HG02870 (cell line): ENCODE results near the gene OGDHL.

Experiments used
- ATAC-seq: cut with Tn5 transposase; IDR thresholded peaks from one replicate; pipeline ENCODE4 v1.9.1; 2021; ENCODE audit warnings: mild to moderate bottlenecking, moderate library complexity; ENCODE audit not compliant: unreplicated experiment

The OGDHL gene

GRCh38 chr10:49691588-49691987 is 70.5 kb downstream of the OGDHL start:
- ATAC-seq = no peak

GRCh38 chr10:49690698-49691356 is 71.3 kb downstream of the OGDHL start:
- ATAC-seq = no peak

DNA sequence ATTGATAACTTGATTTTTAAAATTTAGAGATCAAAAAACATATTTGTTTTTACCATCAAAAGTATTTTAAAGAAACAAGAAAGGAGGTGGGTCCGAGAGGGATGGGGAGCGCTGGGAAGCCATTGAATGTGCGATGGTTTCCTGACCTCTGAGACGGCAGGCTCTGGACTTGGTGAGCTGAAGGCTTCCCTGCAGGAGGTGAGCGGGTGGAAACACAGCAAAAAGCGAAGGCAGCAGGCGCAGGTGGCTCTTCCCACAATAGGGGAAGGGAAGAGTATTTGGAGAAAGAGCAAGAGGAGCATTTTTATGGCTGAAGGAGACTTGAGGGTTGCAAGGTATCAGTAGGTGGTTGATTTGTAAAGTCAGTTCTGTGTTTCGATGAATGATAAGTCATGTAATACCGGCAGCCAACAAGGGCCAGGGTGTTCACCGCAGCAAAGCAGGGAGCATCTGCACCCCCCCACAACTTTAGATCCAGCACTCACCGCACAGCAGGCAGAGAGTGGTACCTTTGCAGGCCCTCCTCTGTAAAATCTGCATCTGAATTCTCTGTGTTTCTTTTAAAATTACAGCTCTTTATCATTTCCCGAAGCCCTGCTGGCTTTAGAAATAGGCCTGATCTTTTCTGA is 72.1 kb downstream of the OGDHL start:
- no peak for ATAC-seq

DNA sequence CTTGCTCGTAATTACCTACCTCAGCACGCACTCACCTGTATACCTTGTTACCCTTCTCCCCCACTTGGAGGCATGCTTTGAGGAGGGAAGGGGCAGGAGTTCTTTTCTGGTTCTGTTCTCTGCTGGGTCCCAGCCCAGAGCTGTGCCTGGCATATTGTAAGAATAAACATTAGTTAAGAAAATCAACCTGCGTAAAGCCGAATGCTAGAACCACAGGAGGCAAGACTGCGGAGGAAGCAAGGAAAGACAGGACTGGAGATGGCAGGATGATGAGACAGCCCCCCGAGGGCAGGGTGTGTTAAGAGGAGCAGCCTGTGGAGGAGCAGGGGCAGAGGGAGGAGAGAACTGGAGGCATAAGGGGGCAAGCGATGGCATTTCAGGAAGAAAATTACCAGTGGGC is 73.2 kb downstream of the OGDHL start:
- ATAC-seq = no peak

GRCh38 chr10:49688261-49688846 is 73.8 kb downstream of the OGDHL start:
- ATAC-seq = no peak

DNA sequence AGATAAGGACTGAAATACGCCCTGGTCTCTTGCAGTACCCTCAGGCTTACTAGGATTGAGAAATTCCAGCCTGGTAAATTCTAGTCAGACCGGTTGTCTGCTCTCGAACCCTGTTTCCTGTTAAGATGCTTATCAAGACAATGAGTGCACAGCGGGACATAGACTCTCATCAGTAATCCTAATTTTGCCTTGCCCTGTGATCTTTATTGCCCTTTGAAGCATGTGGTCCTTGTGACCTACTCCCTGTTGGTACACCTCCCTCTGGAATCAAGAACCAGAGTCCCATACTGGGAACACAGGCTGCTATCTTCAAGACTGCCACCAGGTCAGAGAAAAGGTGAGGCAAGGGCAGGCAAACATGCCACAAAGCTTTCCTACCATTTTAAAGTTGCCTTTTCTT is 75.5 kb downstream of the OGDHL start:
- ATAC-seq = no peak
